ENCODE measurements around the gene PCDHA6. TPM values are rescaled to one million over a fixed set of nuclear protein-coding genes. Genes with fewer than 3 reads are reported as not detected.

The PCDHA6 gene
- total and polyA plus RNA-seq, 10 of the 15 experiments (the other 5 are each of a cell fraction or from before 2014, with no cell fraction given) = 0.09 TPM; not detected in 9

- no peak overlapping the region for H2AFZ ChIP-seq (ENCODE audit: control insufficient read depth, low read depth, low read length)
- H3K36me3 ChIP-seq (ENCODE audit: control insufficient read depth in 2 of 2, insufficient read depth in 2 of 2, low read length in 1 of 2) = no peaks in the 10 kb centered on the region
- DNase-seq (ENCODE audit: low read depth, low spot score) (no peak), ATAC-seq (no peak), FAIRE-seq (no peak)
- intact Hi-C loops (cut with micrococcal nuclease; ENCODE audit: unreplicated experiment) (no loop called here), in situ Hi-C loops (cut with MboI) (no loop called here)
- no peaks in the 10 kb centered on the region for H3K4me1 ChIP-seq (ENCODE audit: control insufficient read depth, insufficient read depth, low read length)
- SMC1A ChIA-PET (ENCODE audit: uncharacterized antibody, unreplicated experiment) = no interaction called here
- H3K9ac ChIP-seq (ENCODE audit: control insufficient read depth, insufficient read depth, low read length) = no peak overlapping the region
- H3K79me2 ChIP-seq (ENCODE audit: control insufficient read depth, insufficient read depth, low read length) = no peaks in the 10 kb centered on the region
- BruUV-seq (replicated peaks) = no TSS peak
- H3K27ac ChIP-seq (ENCODE audit: control insufficient read depth, insufficient read depth) = no peak overlapping the region
- RAD21 ChIA-PET (ENCODE audit: unreplicated experiment) = no interaction called here
- no peaks in the 10 kb centered on the region; the same call in 2 of the 3 replicates for H3K9me3 ChIP-seq (replicated peaks; ENCODE audit: control insufficient read depth, insufficient read depth, low read length)
- 82% methylated on average over 62 of the region's 76 CpGs for WGBS (ENCODE audit: insufficient coverage, insufficient replicate concordance, low lambda C conversion rate, missing lambda C conversion rate)
- CTCF ChIA-PET = no interaction called here
- H3K27me3 ChIP-seq (replicated peaks in 1 of 2; ENCODE audit: control insufficient read depth in 2 of 2, insufficient read depth in 2 of 2, low read length in 1 of 2) = no peaks in the 10 kb centered on the region
- POLR2A ChIA-PET = no interaction called here
- H4K20me1 ChIP-seq (ENCODE audit: control insufficient read depth, insufficient read depth) = no peaks in the 10 kb centered on the region
- H3K4me2 ChIP-seq (ENCODE audit: control insufficient read depth, insufficient read depth) = no peak overlapping the region
- no peak overlapping the region for H3K4me3 ChIP-seq
- TF ChIP-seq TBL1XR1 (IDR thresholded peaks at IDR 0.05; ENCODE audit: low read depth, low read length) (no peak), ZNF592 (IDR thresholded peaks at IDR 0.05) (no peak), PAX8 (IDR thresholded peaks at IDR 0.05) (no peak), MLLT1 (IDR thresholded peaks at IDR 0.05) (no peak), SMAD1 (IDR thresholded peaks at IDR 0.05; ENCODE audit: low read depth, partially characterized antibody) (no peak), TCF12 (IDR thresholded peaks at IDR 0.05; ENCODE audit: low read depth, low read length) (no peak), NBN (IDR thresholded peaks at IDR 0.05) (no peak), EGR1 (IDR thresholded peaks at IDR 0.05; ENCODE audit: borderline replicate concordance in 1 of 2, low read depth in 2 of 2, low read length in 2 of 2) (no peak), PKNOX1 (IDR thresholded peaks at IDR 0.05) (no peak), E2F8 (IDR thresholded peaks at IDR 0.05; ENCODE audit: low read depth, partially characterized antibody) (no peak), RBBP5 (conservative IDR thresholded peaks at IDR 0.05) (no peak), SUZ12 (IDR thresholded peaks at IDR 0.05; ENCODE audit: unreplicated experiment) (no peak), RFX5 (IDR thresholded peaks at IDR 0.05; ENCODE audit: low read depth, low read length) (no peak)
Observed at GRCh38 chr5:140862441-140863295, 34.9 kb downstream of the PCDHA6 start.

Data from GM12878 (cell line).